Measurements from ENCODE around the gene CREM. TPM values are rescaled to one million over a fixed set of nuclear protein-coding genes. Genes with fewer than 3 reads are reported as not detected.
"Not testable (repeated sequence)": the region's sequence is repeated elsewhere in the genome, so short reads cannot be mapped to it uniquely, and the experiment has no call there.

Gene CREM
- total and polyA plus RNA-seq, 2 donors from 2014 or later: 41.3 to 43.9 TPM

DNA sequence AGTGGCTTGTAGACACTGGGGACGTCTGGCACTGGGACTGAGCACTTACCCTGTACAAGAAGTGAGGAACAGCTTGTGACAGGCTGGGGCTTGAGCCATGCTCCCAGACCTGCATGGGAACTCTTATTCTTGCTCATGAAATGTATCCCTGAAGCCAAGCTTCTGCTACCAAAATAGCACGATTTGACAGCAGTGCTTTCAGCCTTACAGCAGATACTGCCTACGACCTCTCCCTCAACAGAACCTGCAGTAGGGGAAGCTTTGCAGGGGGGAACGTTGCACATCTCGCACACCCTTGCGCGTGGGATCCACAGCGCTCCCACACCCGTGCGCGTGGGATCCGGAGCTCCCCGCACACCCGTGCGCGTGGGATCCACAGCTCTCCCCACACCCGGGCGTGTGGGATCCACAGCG lies 88.0 kb downstream of the CREM start:
- DNase-seq: no peak
- H3K9ac ChIP-seq (ENCODE audit: low read length in 3 of 3): no peak overlapping the region
- TF ChIP-seq, protein P1, sequence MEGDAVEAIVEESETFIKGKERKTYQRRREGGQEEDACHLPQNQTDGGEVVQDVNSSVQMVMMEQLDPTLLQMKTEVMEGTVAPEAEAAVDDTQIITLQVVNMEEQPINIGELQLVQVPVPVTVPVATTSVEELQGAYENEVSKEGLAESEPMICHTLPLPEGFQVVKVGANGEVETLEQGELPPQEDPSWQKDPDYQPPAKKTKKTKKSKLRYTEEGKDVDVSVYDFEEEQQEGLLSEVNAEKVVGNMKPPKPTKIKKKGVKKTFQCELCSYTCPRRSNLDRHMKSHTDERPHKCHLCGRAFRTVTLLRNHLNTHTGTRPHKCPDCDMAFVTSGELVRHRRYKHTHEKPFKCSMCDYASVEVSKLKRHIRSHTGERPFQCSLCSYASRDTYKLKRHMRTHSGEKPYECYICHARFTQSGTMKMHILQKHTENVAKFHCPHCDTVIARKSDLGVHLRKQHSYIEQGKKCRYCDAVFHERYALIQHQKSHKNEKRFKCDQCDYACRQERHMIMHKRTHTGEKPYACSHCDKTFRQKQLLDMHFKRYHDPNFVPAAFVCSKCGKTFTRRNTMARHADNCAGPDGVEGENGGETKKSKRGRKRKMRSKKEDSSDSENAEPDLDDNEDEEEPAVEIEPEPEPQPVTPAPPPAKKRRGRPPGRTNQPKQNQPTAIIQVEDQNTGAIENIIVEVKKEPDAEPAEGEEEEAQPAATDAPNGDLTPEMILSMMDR (IDR thresholded peaks at IDR 0.05; ENCODE audit: borderline replicate concordance, extremely low read depth, insufficient read depth): no peak
- peaks cover 0 to 7% (median 3%) of the 10 kb centered on the region in 3 donors for H3K4me1 ChIP-seq (ENCODE audit: control insufficient read depth in 2 of 3, insufficient read depth in 2 of 3, low read depth in 1 of 3, low read length in 3 of 3)
- no peaks in the 10 kb centered on the region for H3K9me3 ChIP-seq (ENCODE audit: control insufficient read depth in 2 of 3, insufficient read depth in 1 of 3, low read length in 3 of 3)
- no peaks in the 10 kb centered on the region for H3K27me3 ChIP-seq (ENCODE audit: control insufficient read depth, insufficient read depth, low read length)
- no peak overlapping the region for H3K27ac ChIP-seq (ENCODE audit: low read depth in 2 of 2, low read length in 2 of 2)
- FAIRE-seq: no peak
- peaks cover 0 to 5% (median 0%) of the 10 kb centered on the region in 3 donors for H3K36me3 ChIP-seq (ENCODE audit: control insufficient read depth in 2 of 3, insufficient read depth in 3 of 3, low read length in 3 of 3)
- intact Hi-C loops (cut with DNase I): loop anchor here (5.0 kb wide), 1 partner anchor 92 kb away; no protein-coding TSS in a partner anchor
- no peak overlapping the region for H3K4me3 ChIP-seq (ENCODE audit: low read length in 3 of 3)

DNA sequence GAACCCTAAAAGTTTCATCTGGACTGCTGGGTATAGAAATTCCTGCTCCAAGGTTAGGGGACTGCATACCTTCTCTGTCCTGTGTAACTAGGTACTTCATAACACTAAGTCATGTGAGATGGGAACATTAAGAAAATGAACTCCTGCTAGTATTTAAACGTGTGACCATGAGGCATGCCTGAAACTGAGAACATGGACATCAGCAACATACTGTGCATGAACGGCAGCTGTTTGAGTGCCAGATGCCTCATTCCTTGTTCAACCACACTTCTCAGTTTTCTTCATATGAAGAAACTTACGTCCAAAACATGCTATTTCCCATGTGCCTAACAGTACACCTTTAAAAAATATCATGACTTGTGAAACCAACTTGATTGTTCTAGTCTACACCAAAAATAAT lies 88.5 kb downstream of the CREM start:
- Histone ChIP-seq H3K4me3 (ENCODE audit: low read length in 3 of 3) (no peak overlapping the region), H3K27ac (ENCODE audit: low read depth in 2 of 2, low read length in 2 of 2) (no peak overlapping the region), H3K9me3 (ENCODE audit: control insufficient read depth in 2 of 3, insufficient read depth in 1 of 3, low read length in 3 of 3) (no peaks in the 10 kb centered on the region), H3K9ac (ENCODE audit: low read length in 3 of 3) (no peak overlapping the region), H3K27me3 (ENCODE audit: control insufficient read depth, insufficient read depth, low read length) (no peaks in the 10 kb centered on the region), H3K36me3 (ENCODE audit: control insufficient read depth in 2 of 3, insufficient read depth in 3 of 3, low read length in 3 of 3) (peaks cover 0 to 5% (median 0%) of the 10 kb centered on the region in 3 donors), H3K4me1 (ENCODE audit: control insufficient read depth in 2 of 3, insufficient read depth in 2 of 3, low read depth in 1 of 3, low read length in 3 of 3) (peaks cover 0 to 7% (median 3%) of the 10 kb centered on the region in 3 donors)
- no peak for DNase-seq
- FAIRE-seq: no peak
- TF ChIP-seq, protein P1 (IDR thresholded peaks at IDR 0.05; ENCODE audit: borderline replicate concordance, extremely low read depth, insufficient read depth): no peak
- intact Hi-C loops (cut with DNase I): loop anchor here (5.0 kb wide), 1 partner anchor 93 kb away; no protein-coding TSS in a partner anchor

- H3K9me3 ChIP-seq (ENCODE audit: control insufficient read depth in 2 of 3, insufficient read depth in 1 of 3, low read length in 3 of 3): no peaks in the 10 kb centered on the region
- H3K27me3 ChIP-seq (ENCODE audit: control insufficient read depth, insufficient read depth, low read length): no peaks in the 10 kb centered on the region
- no peak overlapping the region for H3K9ac ChIP-seq (ENCODE audit: low read length in 3 of 3)
- peaks cover 0 to 5% (median 0%) of the 10 kb centered on the region in 3 donors for H3K36me3 ChIP-seq (ENCODE audit: control insufficient read depth in 2 of 3, insufficient read depth in 3 of 3, low read length in 3 of 3)
- peaks cover 0 to 7% (median 3%) of the 10 kb centered on the region in 3 donors for H3K4me1 ChIP-seq (ENCODE audit: control insufficient read depth in 2 of 3, insufficient read depth in 2 of 3, low read depth in 1 of 3, low read length in 3 of 3)
- no peak for FAIRE-seq
- H3K27ac ChIP-seq (ENCODE audit: low read depth in 2 of 2, low read length in 2 of 2): no peak overlapping the region
- TF ChIP-seq, protein P1 (IDR thresholded peaks at IDR 0.05; ENCODE audit: borderline replicate concordance, extremely low read depth, insufficient read depth): no peak
- intact Hi-C loops (cut with DNase I): loop anchor here (5.0 kb wide), 1 partner anchor 94 kb away; no protein-coding TSS in a partner anchor
- no peak overlapping the region for H3K4me3 ChIP-seq (ENCODE audit: low read length in 3 of 3)
- no peak for DNase-seq
Measured at GRCh38 chr10:35216303-35216905, 89.8 kb downstream of the CREM start.

- H3K4me1 ChIP-seq (ENCODE audit: control insufficient read depth in 2 of 3, insufficient read depth in 2 of 3, low read depth in 1 of 3, low read length in 3 of 3); H3K27ac ChIP-seq (ENCODE audit: low read depth in 2 of 2, low read length in 2 of 2); DNase-seq; H3K27me3 ChIP-seq (ENCODE audit: control insufficient read depth, insufficient read depth, low read length); H3K9ac ChIP-seq (ENCODE audit: low read length in 3 of 3); H3K9me3 ChIP-seq (ENCODE audit: control insufficient read depth in 2 of 3, insufficient read depth in 1 of 3, low read length in 3 of 3); H3K36me3 ChIP-seq (ENCODE audit: control insufficient read depth in 2 of 3, insufficient read depth in 3 of 3, low read length in 3 of 3); FAIRE-seq; H3K4me3 ChIP-seq (ENCODE audit: low read length in 3 of 3): not testable (repeated sequence)
- intact Hi-C loops (cut with DNase I): loop anchor here (5.0 kb wide), 1 partner anchor 95 kb away; no protein-coding TSS in a partner anchor
Measured at GRCh38 chr10:35216956-35217355, 90.3 kb downstream of the CREM start.
